SU-DHL-6 (cell line): ENCODE results near the gene SERINC2.

Source experiments
- CTCF ChIP-seq: fragments of 200-600 bp; sonication (generic); IDR thresholded peaks from one replicate; pipeline ENCODE4 v1.5.1; 2017; ENCODE audit warnings: antibody characterized with exemption, mild to moderate bottlenecking, low read length, moderate library complexity; ENCODE audit not compliant: insufficient read depth, poor library complexity, severe bottlenecking
- EZH2phosphoT487 ChIP-seq: fragments of 200-600 bp; sonication (generic), shearing (Covaris generic); conservative IDR thresholded peaks from 2 replicates; pipeline ENCODE4 v1.6.1; 2018; ENCODE audit warnings: mild to moderate bottlenecking, antibody characterized with exemption, low read length, moderate library complexity, mixed read lengths

GRCh38 chr1:31416101-31416736 lies 3.2 kb downstream of the SERINC2 start:
- TF ChIP-seq CTCF, result no peak
- no peak for TF ChIP-seq EZH2phosphoT487
